Activated gamma-delta T cell treated with Interleukin-2 at 50 U/mL for 16 hours (primary cell): ENCODE measurements around the gene OPN1MW.
"Not testable (repeated sequence)": the region's sequence is repeated elsewhere in the genome, so short reads cannot be mapped to it uniquely, and the experiment has no call there.

Source experiments
- DNase-seq: peaks from one replicate; pipeline ENCODE4 v3.0.0-alpha.2; 2020

The OPN1MW gene

DNA sequence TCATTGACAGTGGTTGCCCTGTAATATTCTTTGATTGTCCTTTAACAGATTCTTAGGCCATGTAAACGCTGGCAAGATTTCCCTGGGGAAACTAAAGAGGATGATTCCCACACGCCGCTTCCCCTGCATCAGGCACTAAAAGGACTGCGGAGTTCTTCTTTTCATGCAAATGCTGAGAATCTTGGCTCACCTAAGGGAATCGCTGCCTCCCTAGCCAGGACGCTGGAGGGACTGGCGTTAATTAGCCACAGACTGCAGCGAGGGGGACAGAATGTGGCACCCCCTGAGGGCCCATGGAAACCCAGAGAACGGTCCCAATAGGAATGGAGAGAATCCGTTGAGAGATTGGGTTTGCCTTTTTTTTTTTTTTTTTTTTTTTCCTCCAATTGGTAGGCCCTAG, 29.1 kb downstream of the OPN1MW start:
- DNase-seq: not testable (repeated sequence)

DNA sequence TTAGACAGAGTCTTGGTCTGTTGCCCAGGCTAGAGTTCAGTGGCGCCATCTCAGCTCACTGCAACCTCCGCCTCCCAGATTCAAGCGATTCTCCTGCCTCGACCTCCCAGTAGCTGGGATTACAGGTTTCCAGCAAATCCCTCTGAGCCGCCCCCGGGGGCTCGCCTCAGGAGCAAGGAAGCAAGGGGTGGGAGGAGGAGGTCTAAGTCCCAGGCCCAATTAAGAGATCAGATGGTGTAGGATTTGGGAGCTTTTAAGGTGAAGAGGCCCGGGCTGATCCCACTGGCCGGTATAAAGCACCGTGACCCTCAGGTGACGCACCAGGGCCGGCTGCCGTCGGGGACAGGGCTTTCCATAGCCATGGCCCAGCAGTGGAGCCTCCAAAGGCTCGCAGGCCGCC, 37.1 kb downstream of the OPN1MW start, which contains the start of gene OPN1MW2:
TSS of gene OPN1MW2 (plus strand) at position 301 of the 400 bp plus-strand sequence. CDS start at position 361, 60 bp downstream.
- not testable (repeated sequence) for DNase-seq

DNA sequence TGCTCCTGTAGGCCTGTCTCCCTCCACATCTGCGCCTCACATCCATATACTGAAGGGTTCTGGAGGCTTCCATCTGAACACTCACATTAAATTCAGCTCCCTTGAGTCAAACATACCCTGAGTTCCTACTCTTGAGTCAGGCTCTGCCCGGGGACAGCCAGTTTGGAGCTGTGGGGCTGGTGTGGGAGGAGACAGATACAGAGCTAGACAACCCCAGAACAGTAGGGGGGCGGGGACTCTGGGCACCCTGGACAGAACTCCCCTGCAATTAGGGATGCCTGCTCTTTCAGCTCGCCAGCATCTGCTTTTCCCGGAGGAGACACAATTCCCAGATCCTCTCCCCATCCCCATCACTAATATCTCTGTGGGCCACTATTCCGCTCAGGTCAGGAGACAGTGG, 42.9 kb downstream of the OPN1MW start:
- DNase-seq: not testable (repeated sequence)

DNA sequence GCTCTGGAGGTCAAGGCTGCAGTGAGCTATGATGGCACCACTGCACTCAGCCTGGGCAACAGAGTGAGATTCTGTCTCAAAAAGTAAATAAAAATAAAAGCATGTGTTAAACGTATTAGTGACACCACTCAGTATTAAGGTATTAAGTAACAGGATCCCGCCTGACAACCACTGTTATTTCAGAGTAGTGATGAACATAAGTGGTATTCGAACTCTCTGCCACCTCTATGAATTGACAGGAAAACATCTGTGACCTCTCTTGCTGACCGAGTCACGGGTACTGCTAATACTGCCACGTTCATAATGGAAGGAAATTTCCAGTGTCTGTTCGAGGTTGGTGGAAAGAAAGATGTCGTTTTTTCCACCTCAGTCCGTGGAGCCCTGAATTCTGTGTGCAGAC, 44.3 kb downstream of the OPN1MW start:
- not testable (repeated sequence) for DNase-seq

DNA sequence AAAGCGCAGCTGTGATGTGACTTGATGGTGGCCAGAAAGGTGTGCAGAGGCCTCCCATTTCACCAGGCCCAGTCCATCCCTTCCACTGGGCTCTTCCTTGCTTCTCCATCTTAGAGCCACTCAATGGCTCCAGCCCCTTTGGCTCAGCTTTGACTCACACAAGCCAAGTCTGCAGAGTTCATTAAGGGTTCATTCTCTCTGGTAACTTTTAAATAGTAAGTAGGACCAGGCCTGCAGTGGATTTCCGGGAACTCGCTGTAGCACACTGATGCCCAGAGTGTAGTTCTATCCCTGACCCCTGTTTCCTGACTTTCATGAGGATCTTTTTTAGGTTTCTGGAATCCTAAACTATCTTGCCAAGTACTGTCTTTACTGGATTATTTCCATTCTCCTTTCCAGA, 49.0 kb downstream of the OPN1MW start:
- DNase-seq: not testable (repeated sequence)

DNA sequence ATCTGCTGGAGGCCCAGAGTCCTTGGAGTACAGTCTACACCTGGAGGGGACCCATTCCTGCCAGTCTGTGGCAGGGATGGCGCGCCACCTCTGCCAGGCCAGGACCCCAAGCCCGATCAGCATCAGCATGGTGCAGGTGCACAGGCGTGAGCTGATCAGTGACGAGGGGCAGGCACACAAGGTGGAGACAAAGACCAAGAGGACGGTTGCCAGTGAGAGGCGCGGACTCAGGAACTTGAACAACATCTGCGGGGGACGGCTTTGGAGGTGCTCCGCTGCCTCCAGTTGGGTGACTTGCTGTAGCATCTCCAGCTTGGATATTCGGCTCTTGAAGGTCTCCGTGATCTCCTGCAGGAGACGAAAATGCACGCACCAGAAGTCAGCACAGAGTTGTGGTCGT, 51.2 kb downstream of the OPN1MW start:
- DNase-seq: not testable (repeated sequence)

DNA sequence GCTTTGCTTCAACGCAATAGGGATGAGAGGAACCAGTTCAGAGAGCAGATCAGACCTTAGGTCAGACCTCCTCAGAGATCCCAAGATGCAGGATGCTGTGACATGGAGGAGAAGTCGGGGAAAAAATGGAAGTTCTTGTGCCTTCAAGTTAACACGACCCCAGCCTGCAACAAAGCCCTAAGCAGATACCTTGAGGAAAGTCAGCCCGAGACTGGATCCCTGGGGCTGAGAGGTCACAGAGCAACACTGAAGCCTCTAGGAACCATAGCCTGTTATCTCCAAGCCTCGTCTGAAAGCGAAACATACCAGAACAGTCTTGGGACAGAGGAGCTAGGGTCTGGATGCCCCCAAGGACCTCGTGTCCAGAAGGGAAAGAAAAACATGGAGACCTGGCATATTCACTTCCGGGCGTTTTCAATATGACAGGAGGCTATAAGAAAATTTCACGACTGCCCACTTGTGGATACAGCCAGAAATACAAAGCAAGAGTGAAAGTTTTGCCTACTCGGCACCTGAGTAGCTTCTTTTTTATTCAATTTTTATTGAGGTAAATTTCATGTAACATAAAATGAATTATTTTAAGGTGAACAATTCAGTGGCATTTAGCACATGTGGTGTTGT, 56.7 kb downstream of the OPN1MW start:
- DNase-seq: not testable (repeated sequence)

DNA sequence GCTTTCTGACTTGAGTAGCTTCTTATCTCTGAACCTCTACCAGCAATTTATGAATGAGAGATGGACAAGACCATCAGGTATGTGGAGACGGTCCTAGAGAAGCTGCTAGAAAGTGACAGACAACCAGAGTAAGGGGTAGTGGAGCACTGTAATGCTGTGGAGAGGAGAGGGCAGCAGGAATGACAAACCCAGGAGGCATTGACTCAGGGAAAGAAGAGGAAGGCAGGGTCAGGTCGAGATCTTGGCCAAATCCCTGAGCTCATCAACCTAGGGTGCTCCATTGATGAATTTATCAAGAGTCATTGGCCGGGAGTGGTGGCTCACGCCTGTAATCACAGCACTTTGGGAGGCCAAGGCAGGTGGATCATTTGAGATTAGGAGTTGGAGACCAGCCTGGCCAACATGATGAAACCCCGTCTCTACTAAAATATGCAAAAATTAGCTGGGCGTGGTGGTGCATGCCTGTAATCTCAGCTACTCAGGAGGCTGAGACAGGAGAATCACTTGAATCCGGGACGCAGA, 57.6 kb downstream of the OPN1MW start:
- not testable (repeated sequence) for DNase-seq
